ENCODE data around the gene CDH8.

Gene CDH8

GRCh38 chr16:61957075-61957855 is 79.0 kb downstream of the CDH8 start:
- Histone ChIP-seq H2AFZ (ENCODE audit: low read length) (no peak overlapping the region), H3K27me3 (replicated peaks; ENCODE audit: insufficient read depth, low read length) (no peaks in the 10 kb centered on the region), H3K9me3 (replicated peaks; ENCODE audit: insufficient read depth, low read length) (no peaks in the 10 kb centered on the region), H3K4me1 (ENCODE audit: low read length) (no peaks in the 10 kb centered on the region), H3K4me3 (ENCODE audit: low read length) (no peak overlapping the region), H4K20me1 (ENCODE audit: insufficient read depth, low read length) (no peaks in the 10 kb centered on the region), H3F3A (ENCODE audit: insufficient read depth, low read length) (no peaks in the 10 kb centered on the region), H3K79me2 (ENCODE audit: low read length) (no peaks in the 10 kb centered on the region), H3K9ac (ENCODE audit: low read length) (no peak overlapping the region), H3K27ac (ENCODE audit: low read length) (no peak overlapping the region), H3K9me2 (replicated peaks; ENCODE audit: insufficient read depth, low read length) (no peaks in the 10 kb centered on the region), H3K36me3 (replicated peaks; ENCODE audit: insufficient read depth, low read length) (no peaks in the 10 kb centered on the region), H3K4me2 (ENCODE audit: low read depth, low read length) (no peak overlapping the region)
- TF ChIP-seq CTCF (IDR thresholded peaks at IDR 0.05; ENCODE audit: low read length) (no peak), EZH2 (optimal IDR thresholded peaks at IDR 0.05; ENCODE audit: low read depth, low read length) (no peak), EZH2phosphoT487 (IDR thresholded peaks at IDR 0.05; ENCODE audit: low read length) (no peak)
- DNase-seq: no peak

GRCh38 chr16:61952841-61953240 is 83.4 kb downstream of the CDH8 start:
- Histone ChIP-seq H3K9ac (ENCODE audit: low read length) (no peak overlapping the region), H2AFZ (ENCODE audit: low read length) (no peak overlapping the region), H3K4me1 (ENCODE audit: low read length) (no peaks in the 10 kb centered on the region), H3K9me2 (replicated peaks; ENCODE audit: insufficient read depth, low read length) (no peaks in the 10 kb centered on the region), H3K27me3 (replicated peaks; ENCODE audit: insufficient read depth, low read length) (no peaks in the 10 kb centered on the region), H3K9me3 (replicated peaks; ENCODE audit: insufficient read depth, low read length) (no peaks in the 10 kb centered on the region), H3K79me2 (ENCODE audit: low read length) (no peaks in the 10 kb centered on the region), H4K20me1 (ENCODE audit: insufficient read depth, low read length) (no peaks in the 10 kb centered on the region), H3K4me3 (ENCODE audit: low read length) (no peak overlapping the region), H3K36me3 (replicated peaks; ENCODE audit: insufficient read depth, low read length) (no peaks in the 10 kb centered on the region), H3F3A (ENCODE audit: insufficient read depth, low read length) (no peaks in the 10 kb centered on the region), H3K27ac (ENCODE audit: low read length) (no peak overlapping the region), H3K4me2 (ENCODE audit: low read depth, low read length) (no peak overlapping the region)
- no peak for DNase-seq
- TF ChIP-seq EZH2phosphoT487 (IDR thresholded peaks at IDR 0.05; ENCODE audit: low read length) (no peak), CTCF (IDR thresholded peaks at IDR 0.05; ENCODE audit: low read length) (no peak), EZH2 (optimal IDR thresholded peaks at IDR 0.05; ENCODE audit: low read depth, low read length) (no peak)

- Histone ChIP-seq H3K36me3 (replicated peaks; ENCODE audit: insufficient read depth, low read length) (no peaks in the 10 kb centered on the region), H3K27ac (ENCODE audit: low read length) (no peak overlapping the region), H3K27me3 (replicated peaks; ENCODE audit: insufficient read depth, low read length) (no peaks in the 10 kb centered on the region), H4K20me1 (ENCODE audit: insufficient read depth, low read length) (no peaks in the 10 kb centered on the region), H3F3A (ENCODE audit: insufficient read depth, low read length) (no peaks in the 10 kb centered on the region), H3K9me3 (replicated peaks; ENCODE audit: insufficient read depth, low read length) (no peaks in the 10 kb centered on the region), H3K4me3 (ENCODE audit: low read length) (no peak overlapping the region), H3K4me2 (ENCODE audit: low read depth, low read length) (no peak overlapping the region), H3K4me1 (ENCODE audit: low read length) (no peaks in the 10 kb centered on the region), H3K9ac (ENCODE audit: low read length) (no peak overlapping the region), H3K79me2 (ENCODE audit: low read length) (no peaks in the 10 kb centered on the region), H3K9me2 (replicated peaks; ENCODE audit: insufficient read depth, low read length) (no peaks in the 10 kb centered on the region), H2AFZ (ENCODE audit: low read length) (no peak overlapping the region)
- TF ChIP-seq EZH2phosphoT487 (IDR thresholded peaks at IDR 0.05; ENCODE audit: low read length): no peak
- DNase-seq: no peak
These were observed 87.8 kb downstream of the CDH8 start for GRCh38 chr16:61948414-61948813.

- Histone ChIP-seq H2AFZ (ENCODE audit: low read length) (no peak overlapping the region), H3K27ac (ENCODE audit: low read length) (no peak overlapping the region), H3F3A (ENCODE audit: insufficient read depth, low read length) (no peaks in the 10 kb centered on the region), H3K36me3 (replicated peaks; ENCODE audit: insufficient read depth, low read length) (no peaks in the 10 kb centered on the region), H3K79me2 (ENCODE audit: low read length) (no peaks in the 10 kb centered on the region), H3K9me3 (replicated peaks; ENCODE audit: insufficient read depth, low read length) (no peaks in the 10 kb centered on the region), H3K9me2 (replicated peaks; ENCODE audit: insufficient read depth, low read length) (no peaks in the 10 kb centered on the region), H3K9ac (ENCODE audit: low read length) (no peak overlapping the region), H3K4me2 (ENCODE audit: low read depth, low read length) (no peak overlapping the region), H3K4me3 (ENCODE audit: low read length) (no peak overlapping the region), H3K4me1 (ENCODE audit: low read length) (no peaks in the 10 kb centered on the region), H3K27me3 (replicated peaks; ENCODE audit: insufficient read depth, low read length) (no peaks in the 10 kb centered on the region), H4K20me1 (ENCODE audit: insufficient read depth, low read length) (no peaks in the 10 kb centered on the region)
- TF ChIP-seq EZH2 (optimal IDR thresholded peaks at IDR 0.05; ENCODE audit: low read depth, low read length) (no peak), CTCF (IDR thresholded peaks at IDR 0.05; ENCODE audit: low read length) (no peak), EZH2phosphoT487 (IDR thresholded peaks at IDR 0.05; ENCODE audit: low read length) (no peak)
- no peak for DNase-seq
These were observed 90.2 kb downstream of the CDH8 start for GRCh38 chr16:61946019-61946418.
